ENCODE data around the gene MAEL.

Gene MAEL

DNA sequence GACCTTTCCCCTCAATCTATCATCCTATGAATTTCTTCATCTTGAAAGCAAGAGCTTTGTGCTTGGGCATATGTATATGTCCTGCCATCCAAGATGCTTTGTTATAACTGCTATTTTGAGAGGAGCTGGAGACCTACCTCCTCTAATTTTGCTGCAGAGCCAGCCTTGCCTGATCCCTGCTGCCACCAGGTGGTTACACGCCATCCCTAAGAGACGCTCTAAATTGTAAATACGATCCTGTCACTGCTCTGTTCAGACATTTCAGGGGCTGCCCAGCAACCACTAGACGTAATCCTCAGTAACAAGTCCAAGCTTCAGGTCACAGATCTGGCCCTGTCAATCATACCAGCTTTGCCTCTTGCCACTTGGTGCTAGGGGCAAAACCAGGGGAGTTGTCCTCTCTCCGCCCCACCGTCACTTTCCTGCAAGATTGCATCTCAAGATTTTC is 68.2 kb downstream of the MAEL start:
- no peak overlapping the region for H3K4me2 ChIP-seq
- no peak overlapping the region for H3K9ac ChIP-seq
- no peak for TF ChIP-seq Cebpa-rat (IDR thresholded peaks at IDR 0.05)
- H3K4me3 ChIP-seq: no peak overlapping the region
- H3K4me1 ChIP-seq: peaks cover 0 to 18% (median 5%) of the 10 kb centered on the region in 10 experiments; a peak in 9 of 20 replicates
- no peaks in the 10 kb centered on the region for H3K27me3 ChIP-seq
- H4K20me1 ChIP-seq: no peaks in the 10 kb centered on the region; a peak in 1 of 22 replicates
- H3K9me3 ChIP-seq (replicated peaks in 1 of 11): no peaks in the 10 kb centered on the region
- no peak overlapping the region for H3K27ac ChIP-seq
- no peaks in the 10 kb centered on the region for H3K36me3 ChIP-seq

DNA sequence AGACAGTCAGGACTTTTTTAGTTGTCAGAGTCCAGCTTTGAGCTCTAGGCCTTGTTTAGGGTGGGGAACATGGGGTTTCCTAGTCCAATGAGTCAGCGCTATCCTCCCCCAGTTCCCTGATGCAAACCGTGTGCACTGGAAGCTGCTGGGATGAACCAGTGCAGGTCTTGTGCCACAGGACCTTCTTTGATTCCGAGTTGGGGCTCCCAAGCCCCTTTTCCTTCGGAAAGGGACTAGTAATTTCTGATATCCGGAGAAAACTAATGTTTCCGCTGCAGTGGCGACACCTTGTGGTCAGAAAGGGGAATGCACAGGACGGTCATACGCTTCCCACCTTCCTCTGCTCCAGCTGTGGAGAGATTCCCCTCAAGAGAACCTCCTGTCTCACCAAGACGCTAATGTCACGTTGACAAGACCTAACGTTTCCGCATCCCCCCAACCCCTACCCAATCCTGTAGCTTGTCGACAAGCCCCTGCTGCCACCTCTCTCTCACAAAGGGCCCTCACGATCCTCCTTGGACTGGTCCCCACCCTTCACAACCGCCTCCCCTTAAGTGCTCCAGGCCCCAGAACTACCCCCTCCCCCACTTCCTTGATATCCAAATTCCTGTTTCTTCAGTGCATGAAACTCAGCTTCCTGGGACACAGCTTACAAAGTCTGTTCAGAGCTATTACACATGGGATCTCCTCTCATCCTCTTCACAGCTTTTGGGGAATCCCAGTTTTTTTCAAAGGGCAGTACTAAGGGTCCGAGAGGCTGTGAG is 70.1 kb downstream of the MAEL start:
- H3K4me1 ChIP-seq: peaks cover 0 to 17% (median 5%) of the 10 kb centered on the region in 10 experiments; a peak in 9 of 20 replicates
- H3K4me3 ChIP-seq: no peak overlapping the region
- no peaks in the 10 kb centered on the region; a peak in 1 of 22 replicates for H4K20me1 ChIP-seq
- H3K9ac ChIP-seq: peak overlapping the region in 9 of 11 experiments; percentile 10 to 53 (median 32); a peak in 9 of 22 replicates
- no peaks in the 10 kb centered on the region for H3K9me3 ChIP-seq (replicated peaks in 1 of 11)
- TF ChIP-seq Cebpa-rat (IDR thresholded peaks at IDR 0.05): no peak
- H3K27ac ChIP-seq: peak overlapping the region in 9 of 11 experiments; percentile 11 to 64 (median 34); a peak in 16 of 22 replicates
- H3K4me2 ChIP-seq: peak overlapping the region; percentile 7 to 79 (median 47); a peak in 19 of 22 replicates
- H3K36me3 ChIP-seq: no peaks in the 10 kb centered on the region
- H3K27me3 ChIP-seq: no peaks in the 10 kb centered on the region

- no peaks in the 10 kb centered on the region for H3K36me3 ChIP-seq
- no peak for TF ChIP-seq Cebpa-rat (IDR thresholded peaks at IDR 0.05)
- no peaks in the 10 kb centered on the region for H3K27me3 ChIP-seq
- no peak overlapping the region for H3K9ac ChIP-seq
- H3K4me3 ChIP-seq: no peak overlapping the region
- no peak overlapping the region for H3K27ac ChIP-seq
- no peaks in the 10 kb centered on the region for H3K9me3 ChIP-seq (replicated peaks in 1 of 11)
- H3K4me1 ChIP-seq: peaks cover 0 to 12% (median 5%) of the 10 kb centered on the region in 10 experiments; a peak in 9 of 20 replicates
- H3K4me2 ChIP-seq: no peak overlapping the region; a peak in 1 of 22 replicates
- no peaks in the 10 kb centered on the region for H4K20me1 ChIP-seq
Observed at GRCh38 chr1:167059809-167060107, 70.7 kb downstream of the MAEL start.

GRCh38 chr1:167060141-167061072 is 71.3 kb downstream of the MAEL start:
- no peak for TF ChIP-seq Cebpa-rat (IDR thresholded peaks at IDR 0.05)
- Histone ChIP-seq H3K9me3 (replicated peaks in 1 of 11) (no peaks in the 10 kb centered on the region), H3K27ac (no peak overlapping the region), H3K4me1 (peaks cover 0 to 11% (median 5%) of the 10 kb centered on the region in 10 experiments; a peak in 9 of 20 replicates), H3K36me3 (no peaks in the 10 kb centered on the region), H3K4me2 (no peak overlapping the region), H4K20me1 (no peaks in the 10 kb centered on the region), H3K27me3 (no peaks in the 10 kb centered on the region), H3K9ac (no peak overlapping the region), H3K4me3 (no peak overlapping the region)

GRCh38 chr1:167061073-167061464 is 72.0 kb downstream of the MAEL start:
- H3K4me2 ChIP-seq: no peak overlapping the region
- no peaks in the 10 kb centered on the region for H3K27me3 ChIP-seq
- no peaks in the 10 kb centered on the region for H4K20me1 ChIP-seq
- H3K4me1 ChIP-seq: peaks cover 0 to 11% (median 5%) of the 10 kb centered on the region in 10 experiments; a peak in 9 of 20 replicates
- no peaks in the 10 kb centered on the region for H3K36me3 ChIP-seq
- no peak overlapping the region for H3K27ac ChIP-seq
- no peak overlapping the region for H3K4me3 ChIP-seq
- TF ChIP-seq Cebpa-rat (IDR thresholded peaks at IDR 0.05): no peak
- H3K9me3 ChIP-seq (replicated peaks in 1 of 11): no peaks in the 10 kb centered on the region
- H3K9ac ChIP-seq: no peak overlapping the region

- Histone ChIP-seq H3K4me2 (no peak overlapping the region), H3K27me3 (no peaks in the 10 kb centered on the region), H3K36me3 (no peaks in the 10 kb centered on the region), H3K9me3 (replicated peaks in 1 of 11) (no peaks in the 10 kb centered on the region), H3K4me3 (no peak overlapping the region), H4K20me1 (no peaks in the 10 kb centered on the region), H3K4me1 (peaks cover 0 to under 1% (median 0%) of the 10 kb centered on the region in 10 experiments; a peak in 2 of 20 replicates), H3K27ac (no peak overlapping the region), H3K9ac (0 out of 22 replicates have a peak overlapping the region, but pooled peaks of 1 of the 11 experiments have one; percentile 19)
- TF ChIP-seq Cebpa-rat (IDR thresholded peaks at IDR 0.05): no peak
Observed at GRCh38 chr1:167064621-167065020, 75.5 kb downstream of the MAEL start.

- TF ChIP-seq Cebpa-rat (IDR thresholded peaks at IDR 0.05): no peak
- Histone ChIP-seq H3K36me3 (no peaks in the 10 kb centered on the region), H4K20me1 (no peaks in the 10 kb centered on the region), H3K27ac (no peak overlapping the region), H3K4me3 (no peak overlapping the region), H3K4me1 (no peaks in the 10 kb centered on the region), H3K9me3 (replicated peaks in 1 of 11) (no peaks in the 10 kb centered on the region), H3K9ac (no peak overlapping the region), H3K4me2 (no peak overlapping the region), H3K27me3 (no peaks in the 10 kb centered on the region)
Observed at GRCh38 chr1:167065471-167065870, 76.4 kb downstream of the MAEL start.

GRCh38 chr1:167066333-167067122 is 77.4 kb downstream of the MAEL start:
- Histone ChIP-seq H3K4me1 (no peaks in the 10 kb centered on the region), H3K27ac (peak overlapping the region in 1 of 11 experiments; percentile 35; a peak in 1 of 22 replicates), H4K20me1 (no peaks in the 10 kb centered on the region), H3K27me3 (no peaks in the 10 kb centered on the region), H3K36me3 (no peaks in the 10 kb centered on the region), H3K4me3 (peak overlapping the region in 7 of 10 experiments; percentile 3 to 62 (median 41); a peak in 8 of 20 replicates), H3K9ac (peak overlapping the region in 10 of 11 experiments; percentile 48 to 74 (median 68); a peak in 18 of 22 replicates), H3K9me3 (replicated peaks in 1 of 11) (no peaks in the 10 kb centered on the region), H3K4me2 (peak overlapping the region; percentile 51 to 94 (median 73); a peak in 21 of 22 replicates)
- no peak for TF ChIP-seq Cebpa-rat (IDR thresholded peaks at IDR 0.05)

Data from BLaER1 treated with 17β-estradiol and CSF1 and Interleukin-3, amounts not matched to agents 10 nM and 100 nM (cell line).